HepG2 (cell line): Measurements from ENCODE around the gene COPZ2. TPM values are rescaled to one million over a fixed set of nuclear protein-coding genes. Genes with fewer than 3 reads are reported as not detected.
A peak's percentile ranks its signal among the peaks of the same experiment; 100 is the strongest.

Experiments used
- ATF7-NPFF ChIP-seq: sonication (generic); formaldehyde crosslinking; IDR thresholded peaks from 2 replicates; pipeline ENCODE4 v1.8.1; 2023; ENCODE audit warnings: mild to moderate bottlenecking, low read depth, missing genetic modification reagents, moderate library complexity
- CBFB ChIP-seq: sonication (generic); formaldehyde crosslinking; IDR thresholded peaks from 2 replicates; pipeline ENCODE4 v1.4.0; 2020; ENCODE audit warnings: missing genetic modification reagents
- CTCF ChIP-seq: sonication (generic); formaldehyde crosslinking; IDR thresholded peaks from 2 replicates; pipeline ENCODE4 v1.5.0; 2020; ENCODE audit warnings: mild to moderate bottlenecking, missing genetic modification reagents, moderate library complexity
- DMAP1 ChIP-seq: IDR thresholded peaks from 2 replicates; pipeline ENCODE4 v1.6.1; 2016
- ERF ChIP-seq: IDR thresholded peaks from 2 replicates; pipeline ENCODE4 v1.6.1; 2018; ENCODE audit warnings: missing biosample characterization, missing genetic modification reagents
- NFE2L2 ChIP-seq: fragments of 150-350 bp; IDR thresholded peaks from 2 replicates; pipeline ENCODE4 v1.6.1; 2014; ENCODE audit warnings: low read length
- NR2F1 ChIP-seq, 2 experiments: fragments of 450-650 bp in 1 of 2; formaldehyde crosslinking in 1 of 2; IDR thresholded peaks; 2 replicates each; pipeline versions ENCODE4 v1.5.0 to v1.6.1; 2016 to 2020; ENCODE audit warnings: mild to moderate bottlenecking in 1 of 2, missing compliant biosample characterization in 1 of 2, missing genetic modification reagents in 1 of 2, moderate library complexity in 1 of 2
- RBAK ChIP-seq: sonication (generic); formaldehyde crosslinking; IDR thresholded peaks from 2 replicates; pipeline ENCODE4 v1.5.1; 2020; ENCODE audit warnings: mild to moderate bottlenecking, missing genetic modification reagents
- SAP130 ChIP-seq: IDR thresholded peaks from 2 replicates; pipeline ENCODE4 v1.6.1; 2016; ENCODE audit warnings: low read depth
- SOX6 ChIP-seq, 2 experiments: fragments of 450-650 bp in 1 of 2; sonication (generic) in 1 of 2; formaldehyde crosslinking in 1 of 2; IDR thresholded peaks; 2 replicates each; pipeline versions ENCODE4 v1.4.0 to v1.6.1; 2017 to 2020; ENCODE audit warnings: antibody characterized with exemption in 1 of 2, mild to moderate bottlenecking in 1 of 2, missing genetic modification reagents in 1 of 2
- ZNF20 ChIP-seq: sonication (generic); formaldehyde crosslinking; IDR thresholded peaks from 2 replicates; pipeline ENCODE4 v1.4.0; 2020; ENCODE audit warnings: mild to moderate bottlenecking, moderate library complexity, missing genetic modification reagents
- ZNF280D ChIP-seq: sonication (generic); formaldehyde crosslinking; IDR thresholded peaks from 2 replicates; pipeline ENCODE4 v1.5.1; 2020; ENCODE audit warnings: mild to moderate bottlenecking, missing genetic modification reagents
- ZNF430 ChIP-seq: sonication (generic); formaldehyde crosslinking; IDR thresholded peaks from 2 replicates; pipeline ENCODE4 v1.9.0; 2021; ENCODE audit warnings: mild to moderate bottlenecking, missing genetic modification reagents
- ZNF556 ChIP-seq: sonication (generic); formaldehyde crosslinking; IDR thresholded peaks from 2 replicates; pipeline ENCODE4 v1.4.0; 2020; ENCODE audit warnings: mild to moderate bottlenecking, missing genetic modification reagents, borderline replicate concordance
- ZNF703 ChIP-seq: sonication (generic); formaldehyde crosslinking; IDR thresholded peaks from 2 replicates; pipeline ENCODE4 v1.5.1; 2020; ENCODE audit warnings: missing genetic modification reagents, mild to moderate bottlenecking, moderate library complexity, borderline replicate concordance
- ZSCAN5A ChIP-seq: sonication (generic); formaldehyde crosslinking; IDR thresholded peaks from 2 replicates; pipeline ENCODE4 v1.8.0; 2022; ENCODE audit warnings: mild to moderate bottlenecking, missing genetic modification reagents, borderline replicate concordance
- polyA plus RNA-seq, 8 experiments: library from polyadenylated mRNA; depleted of rRNA in 3 of 8; stranded (reverse) in 7 of 8; unstranded in 1 of 8; fragments of >200 nt; fragmentation: Illumina TruSeq in 4 of 8; extraction: Trizol in 4 of 8; gene quantifications; 2 replicates each; pipeline versions ENCODE4 v1.2.1 to v1.2.3, GENCODE V29; 2011 to 2016; ENCODE audit warnings: low read depth in 4 of 8, missing spikeins in 1 of 8, mixed read lengths in 1 of 8; ENCODE audit not compliant: insufficient read depth in 1 of 8
- total RNA-seq, 5 experiments: library from RNA; depleted of rRNA; stranded (reverse); fragments of >200 nt; fragmentation: Illumina TruSeq; extraction: Trizol; gene quantifications; 2 replicates each; pipeline ENCODE4 v1.2.3, GENCODE V29; 2016; ENCODE audit warnings: low read depth in 1 of 5
- TF ChIP-seq, protein P1 (sequence below): IDR thresholded peaks from 2 replicates; pipeline ENCODE4 v1.6.1; 2016; ENCODE audit warnings: missing compliant biosample characterization, missing genetic modification reagents, borderline replicate concordance
- TF ChIP-seq, protein P2 (sequence below): sonication (generic); formaldehyde crosslinking; IDR thresholded peaks from 2 replicates; pipeline ENCODE4 v1.5.0; 2020; ENCODE audit warnings: mild to moderate bottlenecking, missing genetic modification reagents

COPZ2 gene
- total and polyA plus RNA-seq, 2 of the 13 experiments (the other 11 are each of a cell fraction or from before 2014, with no cell fraction given) = 0.61 to 1.5 TPM

- TF ChIP-seq ZNF703 = no peak
- TF ChIP-seq, protein P1, sequence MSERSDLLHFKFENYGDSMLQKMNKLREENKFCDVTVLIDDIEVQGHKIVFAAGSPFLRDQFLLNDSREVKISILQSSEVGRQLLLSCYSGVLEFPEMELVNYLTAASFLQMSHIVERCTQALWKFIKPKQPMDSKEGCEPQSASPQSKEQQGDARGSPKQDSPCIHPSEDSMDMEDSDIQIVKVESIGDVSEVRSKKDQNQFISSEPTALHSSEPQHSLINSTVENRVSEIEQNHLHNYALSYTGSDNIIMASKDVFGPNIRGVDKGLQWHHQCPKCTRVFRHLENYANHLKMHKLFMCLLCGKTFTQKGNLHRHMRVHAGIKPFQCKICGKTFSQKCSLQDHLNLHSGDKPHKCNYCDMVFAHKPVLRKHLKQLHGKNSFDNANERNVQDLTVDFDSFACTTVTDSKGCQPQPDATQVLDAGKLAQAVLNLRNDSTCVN (CRISPR knock-in tag) = peak; percentile 32; the same call in 1 of the 2 replicates
- TF ChIP-seq ZNF430 = no peak
- TF ChIP-seq CTCF (CRISPR knock-in tag) = peak; percentile 98
- TF ChIP-seq, protein P2, sequence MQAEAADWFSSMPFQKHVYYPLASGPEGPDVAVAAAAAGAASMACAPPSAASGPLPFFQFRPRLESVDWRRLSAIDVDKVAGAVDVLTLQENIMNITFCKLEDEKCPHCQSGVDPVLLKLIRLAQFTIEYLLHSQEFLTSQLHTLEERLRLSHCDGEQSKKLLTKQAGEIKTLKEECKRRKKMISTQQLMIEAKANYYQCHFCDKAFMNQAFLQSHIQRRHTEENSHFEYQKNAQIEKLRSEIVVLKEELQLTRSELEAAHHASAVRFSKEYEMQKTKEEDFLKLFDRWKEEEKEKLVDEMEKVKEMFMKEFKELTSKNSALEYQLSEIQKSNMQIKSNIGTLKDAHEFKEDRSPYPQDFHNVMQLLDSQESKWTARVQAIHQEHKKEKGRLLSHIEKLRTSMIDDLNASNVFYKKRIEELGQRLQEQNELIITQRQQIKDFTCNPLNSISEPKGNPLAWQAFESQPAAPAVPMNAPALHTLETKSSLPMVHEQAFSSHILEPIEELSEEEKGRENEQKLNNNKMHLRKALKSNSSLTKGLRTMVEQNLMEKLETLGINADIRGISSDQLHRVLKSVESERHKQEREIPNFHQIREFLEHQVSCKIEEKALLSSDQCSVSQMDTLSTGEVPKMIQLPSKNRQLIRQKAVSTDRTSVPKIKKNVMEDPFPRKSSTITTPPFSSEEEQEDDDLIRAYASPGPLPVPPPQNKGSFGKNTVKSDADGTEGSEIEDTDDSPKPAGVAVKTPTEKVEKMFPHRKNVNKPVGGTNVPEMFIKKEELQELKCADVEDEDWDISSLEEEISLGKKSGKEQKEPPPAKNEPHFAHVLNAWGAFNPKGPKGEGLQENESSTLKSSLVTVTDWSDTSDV (CRISPR knock-in tag) = peak; percentile 62; the same call in 1 of the 2 replicates
- TF ChIP-seq NFE2L2 = no peak
- TF ChIP-seq NR2F1 (CRISPR knock-in tag; IDR thresholded peaks at IDR 0.05) = no peak
- TF ChIP-seq ZNF280D (CRISPR knock-in tag) = no peak
- no peak for TF ChIP-seq RBAK (CRISPR knock-in tag)
- peak; percentile 59 for TF ChIP-seq SAP130 (CRISPR knock-in tag)
- TF ChIP-seq ZSCAN5A = no peak
- peak; percentile 75; the same call in 1 of the 2 replicates for TF ChIP-seq CBFB
- TF ChIP-seq ZNF556 = peak; percentile 69; the same call in 1 of the 2 replicates
- TF ChIP-seq ZNF20 = no peak
- peak; percentile 79; the same call in 1 of the 2 replicates for TF ChIP-seq ERF (CRISPR knock-in tag)
- TF ChIP-seq ATF7-NPFF (CRISPR knock-in tag) = 0 out of 2 replicates have a peak, but pooled peaks have one; percentile 5
- TF ChIP-seq SOX6 (IDR thresholded peaks at IDR 0.05) = no peak
- 0 out of 2 replicates have a peak, but pooled peaks have one; percentile 41 for TF ChIP-seq SOX6 (CRISPR knock-in tag; IDR thresholded peaks at IDR 0.05)
- TF ChIP-seq DMAP1 = 0 out of 2 replicates have a peak, but pooled peaks have one; percentile 36
Measured at GRCh38 chr17:48026502-48027321, 10.9 kb downstream of the COPZ2 start (continued).
